ENCODE data around the gene TGOLN2.
"Not testable (repeated sequence)": the region's sequence is repeated elsewhere in the genome, so short reads cannot be mapped to it uniquely, and the experiment has no call there.

The TGOLN2 gene

GRCh38 chr2:85368921-85369320 is 41.1 kb upstream of the TGOLN2 start:
- Mint-ChIP-seq H3K36me3 (ENCODE audit: low read depth) (peaks cover 16% of the 10 kb centered on the region), H3K27ac (no peak overlapping the region), H3K9me3 (peaks cover 7% of the 10 kb centered on the region), H3K4me3 (no peak overlapping the region), H3K27me3 (ENCODE audit: low read depth, poor library complexity) (peaks cover under 1% of the 10 kb centered on the region), H3K4me1 (peaks cover 18% of the 10 kb centered on the region)
- no peak for DNase-seq
- no peak for TF ChIP-seq CTCF (IDR thresholded peaks at IDR 0.05)

GRCh38 chr2:85367180-85367579 is 39.4 kb upstream of the TGOLN2 start:
- Mint-ChIP-seq H3K4me3 (no peak overlapping the region), H3K27me3 (ENCODE audit: low read depth, poor library complexity) (no peaks in the 10 kb centered on the region), H3K36me3 (ENCODE audit: low read depth) (peaks cover 21% of the 10 kb centered on the region), H3K4me1 (peaks cover 18% of the 10 kb centered on the region), H3K27ac (peak overlapping the region; percentile 52), H3K9me3 (peaks cover 4% of the 10 kb centered on the region)
- TF ChIP-seq CTCF (IDR thresholded peaks at IDR 0.05), result no peak
- DNase-seq, result no peak

- peaks cover 24% of the 10 kb centered on the region for H3K36me3 Mint-ChIP-seq (ENCODE audit: low read depth)
- H3K9me3 Mint-ChIP-seq; H3K27me3 Mint-ChIP-seq (ENCODE audit: low read depth, poor library complexity); DNase-seq; H3K4me1 Mint-ChIP-seq; H3K27ac Mint-ChIP-seq; H3K4me3 Mint-ChIP-seq: not testable (repeated sequence)
Observed at GRCh38 chr2:85362653-85363387, 35.0 kb upstream of the TGOLN2 start.

- Mint-ChIP-seq H3K9me3 (no peaks in the 10 kb centered on the region), H3K36me3 (ENCODE audit: low read depth) (peaks cover 21% of the 10 kb centered on the region), H3K4me1 (peaks cover 30% of the 10 kb centered on the region), H3K4me3 (no peak overlapping the region), H3K27ac (no peak overlapping the region), H3K27me3 (ENCODE audit: low read depth, poor library complexity) (no peaks in the 10 kb centered on the region)
- TF ChIP-seq CTCF (IDR thresholded peaks at IDR 0.05), result no peak
- no peak for DNase-seq
Observed at GRCh38 chr2:85357736-85358135, 29.9 kb upstream of the TGOLN2 start.

- no peaks in the 10 kb centered on the region for H3K27me3 Mint-ChIP-seq (ENCODE audit: low read depth, poor library complexity)
- H3K4me1 Mint-ChIP-seq, result peaks cover 30% of the 10 kb centered on the region
- DNase-seq, result no peak
- no peak overlapping the region for H3K4me3 Mint-ChIP-seq
- no peaks in the 10 kb centered on the region for H3K9me3 Mint-ChIP-seq
- H3K27ac Mint-ChIP-seq, result no peak overlapping the region
- peaks cover 13% of the 10 kb centered on the region for H3K36me3 Mint-ChIP-seq (ENCODE audit: low read depth)
- no peak for TF ChIP-seq CTCF (IDR thresholded peaks at IDR 0.05)
Observed at GRCh38 chr2:85356186-85356585, 28.4 kb upstream of the TGOLN2 start.

- Mint-ChIP-seq H3K9me3 (no peaks in the 10 kb centered on the region), H3K27ac (no peak overlapping the region), H3K36me3 (ENCODE audit: low read depth) (peaks cover 19% of the 10 kb centered on the region), H3K4me1 (peaks cover 30% of the 10 kb centered on the region), H3K4me3 (peak overlapping the region; percentile 98), H3K27me3 (ENCODE audit: low read depth, poor library complexity) (no peaks in the 10 kb centered on the region)
- TF ChIP-seq CTCF (IDR thresholded peaks at IDR 0.05), result no peak
- DNase-seq, result no peak
Observed at GRCh38 chr2:85355521-85355920, 27.7 kb upstream of the TGOLN2 start.

Measured in nephron progenitor cell (in vitro differentiated cells).